DND-41 (cell line): ENCODE data around the gene SHROOM1.
"Not testable (repeated sequence)": the region's sequence is repeated elsewhere in the genome, so short reads cannot be mapped to it uniquely, and the experiment has no call there.

Experiments
- ATAC-seq: fragments of 200-7000 bp; cut with Tn5 transposase; 3 replicates; pipeline ENCODE4 v1.9.1; 2021; ENCODE audit warnings: low read depth; ENCODE audit not compliant: insufficient read depth
- DNase-seq: peaks from one replicate; pipeline ENCODE4 v3.0.0-alpha.2; 2020
- H2AFZ ChIP-seq: 2 replicates; pipeline ENCODE4 v1.6.0; 2012; ENCODE audit warnings: low read depth, low read length
- H3K27ac ChIP-seq: 2 replicates; pipeline ENCODE4 v1.5.1; 2012; ENCODE audit warnings: low read length, inconsistent platforms
- H3K27me3 ChIP-seq: fragments of 200-600 bp; sonication (generic); 2 replicates; pipeline ENCODE4 v1.6.0; 2012; ENCODE audit warnings: low read length, mild to moderate bottlenecking, inconsistent platforms; ENCODE audit not compliant: insufficient read depth, poor library complexity
- H3K36me3 ChIP-seq: 2 replicates; pipeline ENCODE4 v1.5.1; 2012; ENCODE audit warnings: low read length, inconsistent platforms; ENCODE audit not compliant: insufficient read depth
- H3K4me1 ChIP-seq: 2 replicates; pipeline ENCODE4 v1.5.1; 2012; ENCODE audit warnings: mild to moderate bottlenecking, low read length; ENCODE audit not compliant: insufficient read depth
- H3K4me2 ChIP-seq: 2 replicates; pipeline ENCODE4 v1.6.0; 2012; ENCODE audit warnings: mild to moderate bottlenecking, moderate library complexity, low read length, inconsistent platforms; ENCODE audit not compliant: insufficient read depth
- H3K4me3 ChIP-seq, 2 experiments: fragments of 200-600 bp in 1 of 2; shearing (Covaris generic) in 1 of 2; 2 replicates each; pipeline ENCODE4 v1.5.1; 2012 to 2016; ENCODE audit warnings: inconsistent platforms in 2 of 2, low read length in 2 of 2, mild to moderate bottlenecking in 2 of 2, low read depth in 1 of 2, moderate library complexity in 1 of 2
- H3K79me2 ChIP-seq: 2 replicates; pipeline ENCODE4 v1.6.0; 2012; ENCODE audit warnings: low read length, inconsistent platforms; ENCODE audit not compliant: insufficient read depth
- H3K9ac ChIP-seq: 2 replicates; pipeline ENCODE4 v1.6.0; 2012; ENCODE audit warnings: low read depth, mild to moderate bottlenecking, inconsistent platforms, low read length, moderate library complexity
- H3K9me3 ChIP-seq: 2 replicates; pipeline ENCODE4 v1.5.1; 2012; ENCODE audit warnings: low read length, moderate library complexity, mild to moderate bottlenecking, inconsistent platforms; ENCODE audit not compliant: insufficient read depth, severe bottlenecking
- H4K20me1 ChIP-seq: 2 replicates; pipeline ENCODE4 v1.6.0; 2012; ENCODE audit warnings: low read length; ENCODE audit not compliant: insufficient read depth
- EZH2 ChIP-seq: IDR thresholded peaks from 3 replicates; pipeline ENCODE4 v1.6.1; 2012; ENCODE audit warnings: borderline replicate concordance, low read depth, mild to moderate bottlenecking, moderate library complexity, low read length, inconsistent platforms; ENCODE audit not compliant: severe bottlenecking
- TF ChIP-seq, protein P1 (sequence below): IDR thresholded peaks from 2 replicates; pipeline ENCODE4 v1.5.1; 2012; ENCODE audit warnings: borderline replicate concordance, low read length, moderate library complexity, mild to moderate bottlenecking; ENCODE audit not compliant: poor library complexity, severe bottlenecking; ENCODE audit errors: extremely low read depth

Gene SHROOM1

DNA sequence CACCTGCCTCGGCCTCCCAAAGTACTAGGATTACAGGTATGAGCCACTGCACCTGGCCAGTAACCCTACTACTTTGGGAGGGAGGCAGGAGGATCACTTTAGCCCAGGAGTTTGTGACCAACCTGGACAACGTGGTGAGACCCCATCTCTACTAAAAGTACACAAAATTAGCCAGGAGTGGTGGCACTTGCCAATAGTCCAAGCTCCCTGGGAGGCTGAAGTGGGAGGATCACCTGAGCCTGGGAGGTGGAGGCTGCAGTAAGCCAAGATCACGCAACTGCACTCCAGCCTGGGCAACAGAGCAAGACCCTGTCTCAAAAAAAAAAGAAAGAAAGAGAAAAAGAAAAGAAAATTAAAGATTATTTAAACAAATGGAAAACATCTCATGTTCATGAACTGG lies 25.6 kb upstream of the SHROOM1 start:
- H3K9me3 ChIP-seq: no peaks in the 10 kb centered on the region
- H4K20me1 ChIP-seq: no peaks in the 10 kb centered on the region
- no peaks in the 10 kb centered on the region for H3K79me2 ChIP-seq
- no peaks in the 10 kb centered on the region for H3K36me3 ChIP-seq
- no peak overlapping the region for H3K4me2 ChIP-seq
- no peaks in the 10 kb centered on the region for H3K27me3 ChIP-seq
- no peak for DNase-seq
- no peak overlapping the region for H3K9ac ChIP-seq
- H2AFZ ChIP-seq: no peak overlapping the region
- no peak for ATAC-seq
- H3K27ac ChIP-seq: no peak overlapping the region
- no peak overlapping the region for H3K4me3 ChIP-seq
- peaks cover 6% of the 10 kb centered on the region for H3K4me1 ChIP-seq
- TF ChIP-seq, protein P1, sequence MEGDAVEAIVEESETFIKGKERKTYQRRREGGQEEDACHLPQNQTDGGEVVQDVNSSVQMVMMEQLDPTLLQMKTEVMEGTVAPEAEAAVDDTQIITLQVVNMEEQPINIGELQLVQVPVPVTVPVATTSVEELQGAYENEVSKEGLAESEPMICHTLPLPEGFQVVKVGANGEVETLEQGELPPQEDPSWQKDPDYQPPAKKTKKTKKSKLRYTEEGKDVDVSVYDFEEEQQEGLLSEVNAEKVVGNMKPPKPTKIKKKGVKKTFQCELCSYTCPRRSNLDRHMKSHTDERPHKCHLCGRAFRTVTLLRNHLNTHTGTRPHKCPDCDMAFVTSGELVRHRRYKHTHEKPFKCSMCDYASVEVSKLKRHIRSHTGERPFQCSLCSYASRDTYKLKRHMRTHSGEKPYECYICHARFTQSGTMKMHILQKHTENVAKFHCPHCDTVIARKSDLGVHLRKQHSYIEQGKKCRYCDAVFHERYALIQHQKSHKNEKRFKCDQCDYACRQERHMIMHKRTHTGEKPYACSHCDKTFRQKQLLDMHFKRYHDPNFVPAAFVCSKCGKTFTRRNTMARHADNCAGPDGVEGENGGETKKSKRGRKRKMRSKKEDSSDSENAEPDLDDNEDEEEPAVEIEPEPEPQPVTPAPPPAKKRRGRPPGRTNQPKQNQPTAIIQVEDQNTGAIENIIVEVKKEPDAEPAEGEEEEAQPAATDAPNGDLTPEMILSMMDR: no peak
- TF ChIP-seq EZH2: no peak

DNA sequence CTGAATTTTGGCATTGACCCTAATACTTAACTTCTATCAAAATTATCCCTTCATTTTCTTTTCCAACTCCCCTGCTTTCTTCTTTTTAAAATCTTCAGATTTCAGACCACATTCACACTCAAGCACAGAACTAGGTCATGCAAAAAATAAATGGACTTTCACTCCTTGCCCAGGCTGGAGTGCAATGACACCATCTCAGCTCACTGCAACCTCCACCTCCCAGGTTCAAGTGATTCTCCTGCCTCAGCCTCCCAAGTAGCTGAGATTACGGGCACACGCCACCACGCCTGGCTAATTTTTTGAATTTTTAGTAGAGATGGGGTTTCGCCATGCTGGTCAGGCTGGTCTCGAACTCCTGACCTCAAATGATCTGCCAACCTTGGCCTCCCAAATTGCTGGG lies 24.5 kb upstream of the SHROOM1 start:
- not testable (repeated sequence) for DNase-seq, H3K4me3 ChIP-seq, H3K4me2 ChIP-seq, H3K27me3 ChIP-seq, H2AFZ ChIP-seq, ATAC-seq, H3K4me1 ChIP-seq, H3K79me2 ChIP-seq, H3K36me3 ChIP-seq, H3K27ac ChIP-seq, H4K20me1 ChIP-seq, H3K9ac ChIP-seq, H3K9me3 ChIP-seq

DNA sequence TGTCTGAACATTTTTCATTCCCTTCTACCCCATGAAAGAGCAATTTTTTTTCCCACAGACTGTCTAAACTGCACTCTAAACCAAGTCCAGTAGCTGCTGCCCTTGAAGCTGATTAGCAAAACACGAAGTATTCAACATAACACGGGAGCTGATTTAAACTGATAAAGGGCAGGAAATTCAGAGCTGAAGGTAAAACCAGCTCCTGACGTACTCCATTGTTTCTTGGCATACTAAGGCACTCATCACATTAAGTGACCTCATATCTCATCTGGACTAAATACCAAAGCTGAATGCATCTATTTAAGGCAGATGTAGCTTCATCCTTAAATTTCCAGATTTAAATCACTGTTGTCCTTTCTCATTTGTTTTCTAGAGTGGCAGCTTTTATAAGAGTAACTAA lies 23.9 kb upstream of the SHROOM1 start:
- Histone ChIP-seq H3K4me2 (no peak overlapping the region), H3K79me2 (no peaks in the 10 kb centered on the region), H3K27ac (no peak overlapping the region), H3K9me3 (no peaks in the 10 kb centered on the region), H3K27me3 (no peaks in the 10 kb centered on the region), H3K9ac (no peak overlapping the region), H4K20me1 (no peaks in the 10 kb centered on the region), H3K4me3 (no peak overlapping the region), H3K36me3 (no peaks in the 10 kb centered on the region), H3K4me1 (peaks cover 6% of the 10 kb centered on the region), H2AFZ (no peak overlapping the region)
- DNase-seq (no peak), ATAC-seq (no peak)
- TF ChIP-seq, protein P1: no peak
- TF ChIP-seq EZH2: no peak

DNA sequence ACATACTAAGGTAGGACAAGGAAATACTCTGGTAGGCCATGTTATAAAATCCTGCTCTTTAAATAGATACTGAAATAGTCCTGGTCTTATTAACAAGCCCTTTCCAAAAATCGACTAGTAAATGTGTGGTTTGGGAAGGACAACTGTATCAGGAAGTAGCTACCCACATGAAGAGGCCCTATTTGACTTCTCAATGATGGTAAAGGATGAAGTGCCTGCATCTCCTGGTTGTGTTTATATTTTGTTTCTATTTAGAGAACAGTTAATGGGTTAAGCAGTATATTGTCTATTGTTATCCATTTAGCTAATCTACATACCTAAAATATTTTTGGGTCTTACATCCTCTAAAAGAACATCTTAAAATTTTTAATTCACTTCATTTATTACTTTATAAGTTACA lies 23.3 kb upstream of the SHROOM1 start:
- Histone ChIP-seq H3K4me1 (peaks cover 6% of the 10 kb centered on the region), H3K4me2 (no peak overlapping the region), H3K79me2 (no peaks in the 10 kb centered on the region), H3K9me3 (no peaks in the 10 kb centered on the region), H2AFZ (no peak overlapping the region), H3K4me3 (no peak overlapping the region), H4K20me1 (no peaks in the 10 kb centered on the region), H3K9ac (no peak overlapping the region), H3K36me3 (no peaks in the 10 kb centered on the region), H3K27me3 (no peaks in the 10 kb centered on the region), H3K27ac (no peak overlapping the region)
- ATAC-seq: peak; percentile 69
- DNase-seq: no peak
- TF ChIP-seq EZH2: no peak
- TF ChIP-seq, protein P1: no peak
